MCF 10A (cell line): Measurements from ENCODE around the gene DUSP23. TPM values are rescaled to one million over a fixed set of nuclear protein-coding genes. Genes with fewer than 3 reads are reported as not detected.

Experiments used
- BruUV-seq: library from RNA; stranded (reverse); fragments of 400-500 nt; replicated peaks from 2 replicates; lab custom pipeline; 2021; lab: Mats Ljungman, UMichigan
- CTCF ChIA-PET: fragments of 300-600 bp; sonication (Branson Sonifier 250); formaldehyde crosslinking; extraction: SDS; loops from one replicate; lab custom pipeline; 2021; ENCODE audit warnings: antibody characterized with exemption, inconsistent platforms; lab: Yijun Ruan, JAX
- POLR2A ChIA-PET: fragments of 300-600, 350-650 bp; sonication (Branson Sonifier 250); formaldehyde crosslinking; extraction: SDS; loops from one replicate; lab custom pipeline; 2020; ENCODE audit warnings: antibody characterized with exemption, inconsistent platforms; lab: Yijun Ruan, JAX
- DNase-seq: peaks from one replicate; pipeline ENCODE4 v3.0.0-alpha.2; 2018; ENCODE audit not compliant: unreplicated experiment
- H3K27ac Mint-ChIP-seq: one replicate; pipeline ENCODE4 v1.8.0; 2022; ENCODE audit warnings: mild to moderate bottlenecking, low read depth, mixed read lengths; ENCODE audit not compliant: unreplicated experiment
- H3K27me3 Mint-ChIP-seq: one replicate; pipeline ENCODE4 v1.8.0; 2022; ENCODE audit warnings: mixed read lengths; ENCODE audit not compliant: insufficient read depth, unreplicated experiment
- H3K36me3 Mint-ChIP-seq: one replicate; pipeline ENCODE4 v1.8.0; 2022; ENCODE audit warnings: mild to moderate bottlenecking, moderate library complexity, mixed read lengths; ENCODE audit not compliant: insufficient read depth, unreplicated experiment
- H3K4me1 Mint-ChIP-seq: one replicate; pipeline ENCODE4 v1.8.0; 2022; ENCODE audit warnings: mixed read lengths; ENCODE audit not compliant: insufficient read depth, unreplicated experiment
- H3K4me3 Mint-ChIP-seq: one replicate; pipeline ENCODE4 v1.8.0; 2022; ENCODE audit warnings: mild to moderate bottlenecking, moderate library complexity, mixed read lengths; ENCODE audit not compliant: unreplicated experiment
- H3K9me3 Mint-ChIP-seq: one replicate; pipeline ENCODE4 v1.8.0; 2022; ENCODE audit warnings: mixed read lengths; ENCODE audit not compliant: unreplicated experiment
- CTCF ChIP-seq: fragments of 200-600 bp; IDR thresholded peaks from one replicate; pipeline ENCODE4 v1.8.0; 2022; ENCODE audit warnings: antibody characterized with exemption, mild to moderate bottlenecking; ENCODE audit not compliant: unreplicated experiment
- intact Hi-C: fragments of 100-400 bp; cut with micrococcal nuclease; formaldehyde crosslinking; loops from 2 replicates; pipeline ENCODE4 v1.14.1; 2022
- total RNA-seq: library from RNA; stranded (reverse); gene quantifications from 2 replicates; pipeline ENCODE4 v1.2.3, GENCODE V29; 2022

The DUSP23 gene
- total RNA-seq, 1 experiment from 2014 or later = 178 TPM

- intact Hi-C loops = loop anchor here (10.0 kb wide), 1 partner anchor 256 kb away; no protein-coding TSS in a partner anchor
- TF ChIP-seq CTCF = no peak
- peaks cover 5% of the 10 kb centered on the region for H3K36me3 Mint-ChIP-seq
- CTCF ChIA-PET = interaction anchor here (0.9 to 2.8 kb wide), 5 partner anchors 52 to 589 kb away, joined by 3 to 11 read pairs (median 3); no protein-coding TSS in a partner anchor
- peak overlapping the region; percentile 78 for H3K27ac Mint-ChIP-seq
- no peak for DNase-seq
- H3K4me1 Mint-ChIP-seq = peaks cover 36% of the 10 kb centered on the region
- no peaks in the 10 kb centered on the region for H3K9me3 Mint-ChIP-seq
- POLR2A ChIA-PET = interaction anchor here (1.9 to 2.1 kb wide), 2 partner anchors 30 to 278 kb away, joined by 10 to 12 read pairs; partner anchors contain the start of gene DUSP23
- H3K4me3 Mint-ChIP-seq = peak overlapping the region; percentile 32
- no TSS peak for BruUV-seq
- H3K27me3 Mint-ChIP-seq = no peaks in the 10 kb centered on the region
These were observed 29.7 kb upstream of the DUSP23 start for GRCh38 chr1:159751031-159751430.

GRCh38 chr1:159752135-159752580 is 28.6 kb upstream of the DUSP23 start:
- peaks cover 44% of the 10 kb centered on the region for H3K4me1 Mint-ChIP-seq
- ChIA-PET CTCF (interaction anchor here (0.5 to 2.8 kb wide), 16 partner anchors 11 to 1105 kb away, joined by 3 to 11 read pairs (median 4); no protein-coding TSS in a partner anchor), POLR2A (interaction anchor here (0.7 to 2.1 kb wide), 25 partner anchors 11 to 591 kb away, joined by 3 to 12 read pairs (median 4); partner anchors contain the start of genes DUSP23, PIGM and TAGLN2)
- no peaks in the 10 kb centered on the region for H3K27me3 Mint-ChIP-seq
- intact Hi-C loops = loop anchor here (1.0 to 10.0 kb wide), 3 partner anchors 23 to 257 kb away; no protein-coding TSS in a partner anchor
- DNase-seq = peak; percentile 100
- TF ChIP-seq CTCF = no peak
- H3K4me3 Mint-ChIP-seq = no peak overlapping the region
- peak overlapping the region; percentile 78 for H3K27ac Mint-ChIP-seq
- BruUV-seq = no TSS peak
- peaks cover 5% of the 10 kb centered on the region for H3K36me3 Mint-ChIP-seq
- peaks cover 8% of the 10 kb centered on the region for H3K9me3 Mint-ChIP-seq

- H3K36me3 Mint-ChIP-seq = peaks cover 5% of the 10 kb centered on the region
- no peak for DNase-seq
- H3K4me3 Mint-ChIP-seq = no peak overlapping the region
- CTCF ChIA-PET = no interaction called here
- intact Hi-C loops = loop anchor here (2.0 to 10.0 kb wide), 2 partner anchors 21 to 259 kb away; no protein-coding TSS in a partner anchor
- POLR2A ChIA-PET = interaction anchor here (1.2 to 1.9 kb wide), 5 partner anchors 37 to 493 kb away, joined by 3 to 6 read pairs (median 4); partner anchors contain the start of gene PIGM
- BruUV-seq = no TSS peak
- H3K4me1 Mint-ChIP-seq = peaks cover 38% of the 10 kb centered on the region
- TF ChIP-seq CTCF = no peak
- peaks cover 8% of the 10 kb centered on the region for H3K9me3 Mint-ChIP-seq
- H3K27me3 Mint-ChIP-seq = no peaks in the 10 kb centered on the region
- peak overlapping the region; percentile 78 for H3K27ac Mint-ChIP-seq
These were observed 27.4 kb upstream of the DUSP23 start for GRCh38 chr1:159753386-159753785.

- ChIA-PET POLR2A (interaction anchor here (0.8 kb wide), 1 partner anchor 745 kb away, joined by 3 read pairs; no protein-coding TSS in a partner anchor), CTCF (interaction anchor here (0.6 kb wide), 1 partner anchor 21 kb away, joined by 3 read pairs; no protein-coding TSS in a partner anchor)
- peaks cover 8% of the 10 kb centered on the region for H3K9me3 Mint-ChIP-seq
- H3K4me1 Mint-ChIP-seq = peaks cover 34% of the 10 kb centered on the region
- BruUV-seq = no TSS peak
- H3K27ac Mint-ChIP-seq = no peak overlapping the region
- no peak overlapping the region for H3K4me3 Mint-ChIP-seq
- intact Hi-C loops = loop anchor here (10.0 kb wide), 1 partner anchor 261 kb away; no protein-coding TSS in a partner anchor
- TF ChIP-seq CTCF = no peak
- DNase-seq = no peak
- peaks cover 5% of the 10 kb centered on the region for H3K36me3 Mint-ChIP-seq
- no peaks in the 10 kb centered on the region for H3K27me3 Mint-ChIP-seq
These were observed 25.2 kb upstream of the DUSP23 start for GRCh38 chr1:159755451-159756007.
